CD4-positive, alpha-beta T cell treated with Interleukin-17A for 1 hour (primary cell): ENCODE data around the gene OPTN.
"Not testable (repeated sequence)": the region's sequence is repeated elsewhere in the genome, so short reads cannot be mapped to it uniquely, and the experiment has no call there.

Experiments used
- DNase-seq: peaks from one replicate; pipeline ENCODE4 v3.0.0-alpha.2; 2020

OPTN gene

DNA sequence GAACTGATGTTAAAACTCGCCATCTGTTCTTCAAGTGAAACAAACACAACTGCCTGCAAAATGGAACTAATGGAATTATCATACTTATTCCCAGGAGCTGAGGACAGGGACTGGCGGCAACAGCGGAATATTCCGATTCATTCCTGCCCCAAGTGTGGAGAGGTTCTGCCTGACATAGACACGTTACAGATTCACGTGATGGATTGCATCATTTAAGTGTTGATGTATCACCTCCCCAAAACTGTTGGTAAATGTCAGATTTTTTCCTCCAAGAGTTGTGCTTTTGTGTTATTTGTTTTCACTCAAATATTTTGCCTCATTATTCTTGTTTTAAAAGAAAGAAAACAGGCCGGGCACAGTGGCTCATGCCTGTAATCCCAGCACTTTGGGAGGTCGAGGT lies 36.7 kb downstream of the OPTN start:
- DNase-seq = no peak

DNA sequence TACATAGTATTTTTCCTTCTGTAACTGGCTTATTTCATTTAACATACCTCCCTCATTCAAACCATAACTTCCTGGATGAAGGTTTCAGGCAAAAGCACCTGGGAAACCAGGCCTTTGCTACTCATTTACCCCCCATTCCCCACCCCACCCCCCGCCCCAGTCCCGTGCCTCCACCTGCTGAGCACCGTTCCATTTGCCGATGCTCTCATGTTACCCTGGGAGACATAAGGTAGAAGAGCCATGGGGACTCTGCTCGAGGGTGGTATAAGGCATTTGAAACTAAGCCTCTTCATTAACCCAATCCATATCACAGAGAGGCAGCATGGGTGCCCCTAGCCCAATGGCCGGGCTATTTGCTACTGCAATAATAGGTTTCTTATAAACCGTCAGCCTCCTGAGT lies 39.2 kb downstream of the OPTN start:
- DNase-seq = no peak

DNA sequence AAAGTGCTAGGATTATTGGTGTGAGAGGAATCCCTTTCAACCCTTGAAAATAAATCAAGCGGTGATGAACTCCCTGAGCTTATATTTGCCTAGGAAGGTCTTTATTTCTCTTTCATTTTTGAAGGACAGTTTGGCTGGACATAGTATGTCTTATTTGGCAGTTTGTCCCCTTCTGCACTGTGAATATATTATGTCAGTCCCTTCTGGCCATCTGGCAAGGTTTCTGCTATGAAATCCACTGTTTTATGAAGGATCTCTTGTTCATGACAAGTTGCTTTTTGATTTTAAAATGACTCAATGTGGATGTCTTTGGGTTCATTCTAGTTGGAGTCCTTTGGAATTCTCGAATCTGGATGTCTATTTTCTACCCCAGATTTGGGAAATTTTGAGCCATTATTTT lies 39.7 kb downstream of the OPTN start:
- no peak for DNase-seq

DNA sequence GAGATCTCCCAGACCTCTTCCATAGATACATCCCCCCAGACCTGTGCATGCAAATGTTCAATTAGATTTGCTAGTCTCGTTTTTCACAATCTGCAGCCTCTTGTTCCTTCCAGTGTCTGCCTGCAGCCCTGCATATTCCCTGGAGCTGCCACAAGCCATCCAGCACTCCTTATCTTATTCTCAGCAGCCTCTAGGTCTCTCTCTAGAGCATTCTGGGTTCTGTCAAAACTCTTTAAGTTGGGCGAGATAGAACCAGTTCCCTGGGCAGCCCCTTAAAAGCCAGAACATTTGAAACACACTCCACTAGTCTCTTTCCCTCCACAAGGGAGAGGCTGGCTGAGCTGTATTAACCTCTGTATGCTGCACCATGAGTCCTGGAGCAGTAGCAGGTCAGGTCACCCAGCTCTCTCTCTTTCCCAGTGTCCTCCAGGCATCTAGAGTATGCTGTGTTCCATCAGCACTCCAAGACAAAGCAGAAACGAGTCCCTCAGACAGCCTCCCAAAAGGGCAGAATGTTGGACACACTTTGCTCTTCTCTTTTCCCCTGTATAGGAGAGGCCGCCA lies 40.7 kb downstream of the OPTN start:
- no peak for DNase-seq

DNA sequence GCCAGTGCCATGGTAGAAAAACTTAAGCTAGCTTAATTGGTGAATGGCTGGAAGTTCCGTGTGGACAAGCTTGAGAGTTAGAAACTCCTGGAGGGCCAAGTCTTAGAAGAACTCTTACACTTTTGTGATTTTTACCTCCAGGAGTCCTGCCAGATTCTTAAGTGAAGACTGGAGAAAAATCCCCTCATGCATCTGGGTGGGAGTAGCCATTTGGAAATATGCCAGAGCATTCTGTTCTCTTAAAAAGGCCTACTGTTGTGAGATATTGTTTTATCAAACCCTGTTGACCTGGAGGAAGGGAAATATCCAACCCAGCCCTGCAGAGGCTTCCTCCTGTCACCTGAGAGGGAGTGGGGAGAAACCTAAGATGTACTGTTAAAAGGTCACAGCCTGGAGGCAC lies 43.8 kb downstream of the OPTN start:
- DNase-seq = no peak

DNA sequence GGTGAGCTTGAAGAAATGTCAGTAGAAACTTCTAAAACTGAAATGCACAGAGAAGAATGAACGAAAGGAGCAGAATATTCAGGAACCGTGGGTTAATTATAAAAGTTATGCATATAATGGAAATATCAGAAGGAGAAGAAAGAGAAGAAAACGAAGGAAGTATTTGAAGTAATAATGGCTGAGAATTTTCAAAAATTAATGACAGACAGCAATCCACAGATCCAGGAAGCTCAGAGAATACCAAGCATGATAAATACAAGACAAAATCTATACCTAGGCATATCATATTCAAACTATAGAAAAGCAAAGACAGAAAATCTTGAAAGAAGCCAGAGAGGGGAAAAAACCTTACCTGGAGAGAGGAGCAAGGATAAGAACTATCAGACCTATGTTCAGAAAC lies 44.9 kb downstream of the OPTN start:
- no peak for DNase-seq

DNA sequence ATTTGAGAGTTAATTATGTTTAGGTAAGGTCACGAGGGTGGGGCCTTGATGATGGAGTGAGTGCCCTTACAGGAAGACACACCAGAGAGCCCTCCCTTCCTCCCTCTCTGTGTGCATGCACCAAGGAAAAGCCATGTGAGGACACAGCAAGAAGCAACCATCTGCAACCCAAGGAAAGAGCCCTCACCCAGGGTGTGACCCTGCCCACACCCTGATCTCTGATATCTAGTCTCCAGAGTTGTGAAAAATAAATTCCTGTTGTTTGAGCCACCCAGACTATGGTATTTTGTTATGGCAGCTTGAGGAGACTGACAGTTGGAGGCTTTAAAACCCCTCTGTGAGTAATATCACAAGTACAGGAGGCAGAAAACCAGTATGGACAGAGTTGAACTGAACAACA lies 46.4 kb downstream of the OPTN start:
- DNase-seq = no peak

DNA sequence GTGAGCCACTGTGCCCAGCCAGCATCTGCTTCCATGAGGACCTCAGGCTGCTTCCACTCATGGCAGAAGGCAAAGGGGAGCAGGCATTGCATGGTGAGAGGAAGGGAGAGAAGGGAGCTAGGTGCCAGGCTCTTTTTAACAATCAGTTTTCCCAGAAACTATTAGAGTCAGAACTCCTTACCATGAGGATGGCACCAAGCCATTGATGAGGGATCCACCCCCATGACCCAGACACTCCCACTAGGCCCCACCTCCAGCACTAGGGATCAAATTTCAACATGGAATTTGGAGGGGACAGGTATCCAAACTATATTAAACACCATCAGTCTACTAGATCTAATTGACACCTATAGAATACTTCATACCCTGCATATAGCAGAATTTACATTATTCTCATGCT lies 47.2 kb downstream of the OPTN start:
- DNase-seq = no peak

DNA sequence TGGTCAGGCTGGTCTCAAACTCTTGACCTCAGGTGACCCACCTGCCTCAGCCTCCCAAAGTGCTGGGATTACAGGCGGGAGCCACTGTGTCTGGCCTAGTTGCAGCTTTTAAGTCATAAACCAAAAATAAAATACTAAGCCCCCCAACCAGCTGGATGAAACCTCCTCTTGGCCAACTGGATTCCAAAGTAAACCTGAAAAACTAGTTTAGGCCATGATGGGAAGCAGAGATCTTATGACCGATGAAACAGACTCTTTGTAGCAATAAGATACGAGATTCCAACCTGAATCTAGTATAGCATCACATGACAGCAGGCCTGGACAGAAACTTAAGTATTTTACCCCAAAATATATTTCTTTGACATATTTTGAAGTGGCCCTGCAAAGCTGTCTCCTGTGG lies 52.3 kb downstream of the OPTN start:
- DNase-seq = no peak

DNA sequence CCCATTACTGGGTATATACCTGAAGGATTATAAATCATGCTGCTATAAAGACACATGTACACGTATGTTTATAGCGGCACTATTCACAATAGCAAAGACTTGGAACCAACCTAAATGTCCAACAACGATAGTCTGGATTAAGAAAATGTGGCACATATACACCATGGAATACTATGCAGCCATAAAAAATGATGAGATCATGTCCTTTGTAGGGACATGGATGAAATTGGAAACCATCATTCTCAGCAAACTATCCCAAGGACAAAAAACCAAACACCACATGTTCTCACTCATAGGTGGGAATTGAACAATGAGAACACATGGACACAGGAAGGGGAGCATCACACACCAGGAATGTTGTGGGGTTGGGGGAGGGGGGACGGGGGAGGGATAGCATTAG lies 55.9 kb downstream of the OPTN start:
- DNase-seq = not testable (repeated sequence)

DNA sequence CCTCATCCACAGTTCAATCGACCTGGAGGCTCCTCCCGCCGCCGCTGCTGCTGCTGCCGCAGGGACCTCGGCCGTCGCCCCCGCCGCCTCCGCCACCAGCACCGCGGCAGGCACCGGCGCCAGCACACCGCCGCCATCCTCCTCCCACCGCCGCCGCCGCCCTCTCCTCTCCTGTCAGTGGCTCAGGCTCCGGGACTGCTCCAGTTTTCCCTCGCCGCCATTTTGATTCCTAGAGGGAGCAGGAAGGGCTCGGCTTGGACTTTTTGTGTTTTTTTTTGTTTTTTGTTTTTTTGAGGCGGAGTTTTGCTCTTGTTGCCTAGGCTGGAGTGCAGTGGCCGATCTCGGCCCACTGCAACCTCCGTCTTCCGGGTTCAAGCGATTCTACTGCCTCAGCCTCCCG lies 58.4 kb downstream of the OPTN start:
- DNase-seq = peak; percentile 23

DNA sequence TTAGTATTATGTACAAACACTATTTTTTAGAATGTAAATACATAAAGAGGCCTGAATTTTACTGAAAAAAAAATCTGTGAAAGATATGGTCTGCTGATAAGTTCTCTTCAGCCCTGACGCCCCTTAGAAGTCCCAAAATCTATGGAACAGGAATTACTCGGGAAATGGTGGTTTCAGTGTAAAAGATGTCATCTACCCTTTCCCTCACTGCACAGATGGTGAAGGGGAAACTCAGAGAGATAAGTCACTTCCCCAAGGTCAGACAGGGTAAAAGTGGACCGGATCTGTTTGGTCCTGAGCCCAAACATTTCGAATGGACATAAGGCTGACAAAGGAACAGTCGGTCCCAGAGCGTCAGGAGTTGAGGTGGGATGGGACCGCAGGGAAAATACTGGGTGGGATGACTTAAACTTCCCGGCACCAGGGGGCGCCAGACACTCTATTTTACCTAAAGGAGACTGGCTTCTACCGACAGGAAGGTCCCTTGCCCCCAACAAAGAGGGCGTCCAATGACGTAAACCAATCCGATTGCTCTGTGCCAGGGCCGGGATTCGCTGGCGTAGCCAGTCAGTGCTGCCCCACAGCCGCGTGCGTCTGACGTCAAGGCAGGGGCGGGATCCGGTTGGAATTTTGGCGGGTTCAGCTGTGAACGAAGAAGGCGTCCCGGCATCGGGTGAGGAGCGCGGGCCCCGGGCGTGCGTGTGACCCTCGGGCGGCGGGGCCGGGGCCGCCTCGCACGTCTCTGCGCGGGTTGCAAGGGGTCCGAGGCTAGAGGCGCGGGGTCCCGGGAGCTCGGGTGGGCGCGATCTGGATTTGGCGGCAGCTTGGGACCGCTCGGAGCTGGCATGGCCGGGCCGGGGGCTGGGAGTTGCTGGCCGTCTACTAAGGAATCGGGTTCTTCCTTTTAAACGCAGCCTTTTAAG lies 61.2 kb downstream of the OPTN start, which contains the start of gene MCM10:
Gene MCM10 (plus strand): TSS at position 625 of the 923 bp plus-strand sequence. CDS start 2,645 bp downstream, outside the sequence.
- peak; percentile 98 for DNase-seq

DNA sequence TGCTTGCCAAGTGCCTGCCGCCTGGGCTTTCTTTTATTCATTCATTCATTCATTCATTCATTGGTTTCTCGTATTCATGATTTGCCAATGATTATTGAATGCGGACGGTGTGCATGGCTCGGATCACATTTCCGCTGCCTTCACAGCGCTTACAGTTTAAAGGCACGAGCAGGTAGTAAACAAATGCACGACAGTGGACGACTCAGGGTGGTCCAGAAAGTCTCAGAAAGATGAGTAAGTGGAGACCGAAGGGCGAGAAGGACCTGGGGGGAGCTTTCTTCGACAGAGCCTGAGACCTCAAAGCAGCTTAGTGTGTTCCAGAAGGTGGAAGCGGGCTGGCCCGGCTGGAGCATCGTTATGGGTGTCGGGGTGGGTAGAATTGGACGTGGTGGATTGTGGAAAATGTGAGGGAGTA lies 61.9 kb downstream of the OPTN start:
- DNase-seq = no peak

DNA sequence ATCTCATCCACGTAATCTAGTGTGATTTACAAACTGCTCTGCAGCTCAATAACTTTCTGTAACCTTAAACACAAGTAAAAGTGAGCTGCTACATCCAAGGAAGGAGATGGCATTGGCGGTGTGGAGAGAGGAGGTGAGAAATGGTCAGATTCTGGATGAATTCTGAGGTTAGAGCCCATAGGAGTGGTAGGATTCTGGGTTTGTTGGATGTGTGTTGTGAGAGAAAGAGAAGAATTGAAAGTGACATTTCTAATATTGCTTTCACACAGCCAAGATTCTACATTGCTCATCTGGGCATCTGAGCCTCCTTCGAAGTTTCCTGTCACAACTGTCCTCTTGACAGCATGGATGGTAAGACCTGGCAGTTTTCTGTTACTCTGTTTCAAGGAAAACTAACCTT lies 63.9 kb downstream of the OPTN start:
- no peak for DNase-seq

DNA sequence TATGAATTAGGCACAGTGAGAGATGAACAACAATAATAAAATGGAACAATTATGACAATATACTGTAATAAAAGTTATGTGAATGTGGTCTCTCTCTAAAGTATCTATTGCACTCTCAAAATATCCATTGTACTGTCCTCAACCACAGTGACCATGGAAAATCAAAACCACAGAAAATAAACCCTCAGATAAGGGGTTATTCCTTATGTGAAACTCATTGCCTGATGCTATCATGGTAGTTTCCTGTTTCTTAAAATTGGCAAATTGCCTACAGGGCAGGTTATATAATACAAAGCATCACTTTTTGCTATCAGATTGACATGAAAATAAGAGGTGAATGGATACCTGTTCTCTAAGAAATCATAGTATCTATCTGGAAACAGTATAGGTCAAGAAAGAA lies 65.2 kb downstream of the OPTN start:
- DNase-seq = peak; percentile 32

DNA sequence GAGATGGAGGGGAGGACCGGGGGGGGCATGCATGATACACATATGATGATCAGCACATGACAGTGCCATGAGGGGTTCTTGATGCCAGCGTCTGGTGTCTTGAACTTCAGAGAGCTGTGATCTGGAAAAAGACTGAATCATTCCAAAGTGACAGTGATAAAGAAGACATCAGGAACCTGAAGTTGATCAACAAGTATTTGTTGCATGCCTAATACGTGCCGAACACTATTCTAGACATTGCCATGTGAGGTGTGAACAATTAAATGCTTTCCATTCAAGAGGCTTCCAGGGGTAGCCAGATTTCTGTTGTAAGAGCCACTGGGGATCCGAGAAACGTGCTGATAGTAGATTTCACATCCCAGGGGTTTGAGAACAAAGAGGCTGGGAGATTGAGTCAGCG lies 67.6 kb downstream of the OPTN start:
- no peak for DNase-seq

DNA sequence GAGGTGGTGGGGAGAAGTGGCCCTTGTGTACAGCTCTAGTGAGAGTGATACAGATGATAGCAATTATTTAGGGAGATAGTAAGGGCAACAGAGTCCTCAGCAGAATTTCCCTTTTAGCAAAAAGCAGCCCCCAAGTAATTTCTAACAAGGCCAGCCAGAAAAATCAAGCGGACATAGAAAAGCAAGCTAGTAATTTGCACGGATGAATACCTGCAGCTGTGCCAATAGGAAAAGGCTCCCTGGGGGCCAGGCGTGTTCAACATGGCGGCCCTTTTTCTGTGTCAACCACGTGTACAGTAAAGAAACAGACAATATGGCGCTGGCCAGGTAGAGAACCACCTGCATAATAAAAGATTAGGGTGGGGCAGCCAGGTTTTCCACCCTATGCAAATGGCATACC lies 68.8 kb downstream of the OPTN start:
- no peak for DNase-seq

DNA sequence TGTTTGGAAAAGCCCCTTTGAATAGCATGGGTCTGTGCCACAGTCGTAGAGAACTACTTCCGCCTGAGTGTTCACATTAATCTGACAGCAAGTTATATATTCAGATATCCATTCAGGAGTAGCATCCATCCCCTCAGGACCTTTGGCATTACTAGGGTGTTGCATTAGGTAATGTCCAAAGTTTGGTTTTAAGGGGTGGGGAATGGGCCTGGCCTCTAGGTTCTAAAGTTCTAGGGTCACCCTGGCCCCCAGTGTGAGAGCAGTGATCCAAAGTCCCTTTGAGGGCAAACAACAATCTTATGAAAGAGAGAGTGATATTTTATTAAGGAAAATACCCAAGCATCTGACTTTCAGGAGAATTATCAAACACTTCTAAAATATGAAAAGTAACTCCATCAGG lies 73.7 kb downstream of the OPTN start:
- DNase-seq = no peak

DNA sequence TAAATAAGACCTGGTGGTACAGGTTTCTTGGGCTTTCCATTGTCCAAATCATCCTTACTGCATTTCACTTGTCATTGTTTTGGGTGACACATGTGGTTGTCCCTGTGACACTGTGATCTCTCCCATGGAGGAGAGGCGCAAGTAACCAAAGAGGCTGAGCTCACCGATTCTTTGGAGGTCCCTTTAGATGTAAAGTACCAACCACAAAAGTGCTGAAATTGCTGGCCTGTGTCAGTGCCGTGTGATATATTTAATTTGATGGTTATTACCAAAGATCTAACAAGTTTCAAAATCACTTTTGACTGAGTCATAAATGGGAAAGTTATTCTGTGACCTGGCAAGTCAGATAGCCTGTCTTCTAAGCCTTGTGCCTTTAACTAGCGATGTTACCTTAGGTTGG lies 80.8 kb downstream of the OPTN start:
- no peak for DNase-seq

DNA sequence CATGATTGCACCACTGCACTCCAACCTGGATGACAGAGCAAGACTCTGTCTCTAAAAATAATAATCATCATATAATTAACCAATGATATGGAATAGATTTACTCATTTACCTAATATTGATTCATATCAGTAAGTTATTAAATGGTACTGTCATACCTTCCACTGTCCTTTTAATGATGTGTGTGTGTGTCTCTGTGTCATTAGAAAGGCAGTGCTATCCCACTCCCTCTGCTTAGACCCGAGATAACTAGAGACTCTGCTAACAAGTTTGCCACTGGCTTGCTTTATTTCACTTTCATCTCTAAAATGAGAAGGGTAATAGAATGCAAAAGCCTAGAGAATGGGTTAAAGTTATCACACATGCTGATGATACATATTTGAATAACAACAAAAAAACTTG lies 82.5 kb downstream of the OPTN start:
- no peak for DNase-seq

DNA sequence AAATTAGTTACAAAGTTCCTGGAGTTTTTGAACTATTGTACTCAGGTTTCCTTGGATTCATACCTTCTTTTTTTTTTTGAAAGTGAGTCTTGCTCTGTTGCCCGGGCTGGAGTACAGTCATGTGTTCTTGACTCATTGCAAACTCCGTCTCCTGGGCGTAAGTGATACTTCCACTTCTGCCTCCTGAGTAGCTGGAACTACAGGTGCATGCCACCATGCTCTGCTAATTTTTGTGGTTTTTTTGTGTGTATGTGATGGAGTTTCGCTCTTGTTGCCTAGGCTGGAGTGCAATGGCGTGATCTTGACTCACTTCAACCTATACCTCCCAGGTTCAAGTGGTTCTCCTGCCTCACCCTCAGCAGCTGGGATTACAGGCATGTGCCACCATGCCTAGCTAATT lies 83.7 kb downstream of the OPTN start:
- no peak for DNase-seq

DNA sequence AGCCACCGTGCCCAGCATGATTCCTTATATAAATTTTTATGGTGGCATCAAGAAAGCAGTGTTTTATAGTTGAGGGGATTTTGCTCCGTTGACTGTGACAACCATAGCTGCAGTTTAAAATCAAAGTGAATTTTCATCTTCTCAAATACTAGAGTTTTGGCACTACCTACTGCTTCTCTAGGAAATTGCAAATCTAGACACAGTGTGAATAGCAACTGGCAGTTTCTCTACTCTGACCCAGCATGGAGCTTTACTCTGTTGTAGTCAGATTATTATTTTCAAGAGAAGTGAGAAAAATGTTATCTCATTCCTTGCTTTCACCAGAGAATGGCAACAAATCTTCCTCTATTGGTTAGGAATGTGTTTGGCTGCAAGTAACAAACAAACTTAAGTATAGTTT lies 84.3 kb downstream of the OPTN start:
- DNase-seq = no peak

DNA sequence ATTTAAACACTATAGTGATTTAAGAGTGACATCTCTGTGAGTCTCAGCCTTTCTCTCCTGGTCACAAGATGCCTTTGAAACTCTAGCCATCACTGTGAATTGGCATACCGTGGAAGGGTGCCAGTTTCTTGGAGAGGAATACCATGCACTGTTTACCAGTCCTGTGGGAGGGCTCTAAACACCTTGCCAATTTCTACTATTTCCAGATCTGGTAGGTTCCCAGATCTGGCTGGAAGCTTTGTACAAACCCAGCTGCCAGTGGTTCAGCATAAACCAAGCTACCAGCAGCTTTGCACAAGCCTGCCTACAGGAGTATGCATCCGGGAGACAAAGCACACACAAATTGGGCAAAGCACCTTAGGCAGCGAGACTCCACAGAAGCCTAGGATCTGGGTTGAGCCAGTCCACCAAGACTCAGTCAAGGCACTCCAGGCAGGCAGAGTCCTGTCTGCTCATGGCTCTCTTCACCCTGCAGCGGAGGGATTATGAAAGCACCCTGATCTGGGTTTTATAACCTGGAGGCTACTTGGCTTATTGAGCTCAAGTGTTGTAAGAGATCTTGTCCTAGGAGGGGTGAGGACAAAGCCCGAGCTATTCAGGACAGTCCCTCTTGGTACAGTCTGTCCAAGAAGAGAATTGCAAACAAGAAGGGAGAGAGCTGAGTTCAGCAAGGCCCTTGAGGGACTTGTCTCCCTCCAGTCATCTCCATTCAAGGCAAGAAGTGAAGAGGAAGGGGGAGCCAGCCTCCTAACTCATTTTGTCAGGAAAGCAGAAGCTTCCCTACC lies 85.0 kb downstream of the OPTN start:
- DNase-seq = no peak

DNA sequence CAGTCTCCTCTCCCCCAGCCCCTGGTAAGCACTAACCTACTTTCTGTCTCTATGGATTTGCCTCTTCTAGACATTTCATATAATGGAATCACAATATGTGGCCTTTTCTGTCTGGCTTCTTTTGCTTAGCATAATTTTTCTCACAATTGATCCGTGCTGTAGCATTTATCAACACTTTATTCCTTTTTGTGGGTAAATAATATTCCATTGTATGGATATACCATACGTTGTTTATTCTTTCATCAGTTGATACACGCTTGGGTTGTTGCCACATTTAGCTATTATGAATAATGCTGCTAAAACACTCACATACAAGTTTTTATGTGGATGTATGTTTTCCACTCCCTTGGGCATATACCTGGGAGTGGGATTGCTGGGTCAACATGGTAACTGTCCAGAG lies 87.2 kb downstream of the OPTN start:
- DNase-seq = no peak
